ES-I3 (cell line): ENCODE measurements around the gene MARCKSL1.

Experiments used
- H3K36me3 ChIP-seq: 2 replicates; pipeline ENCODE4 v1.6.1; 2013; ENCODE audit warnings: mild to moderate bottlenecking, low read length, control low read depth, moderate library complexity; ENCODE audit not compliant: insufficient read depth
- H3K4me1 ChIP-seq: 2 replicates; pipeline ENCODE4 v1.6.1; 2013; ENCODE audit warnings: mild to moderate bottlenecking, control low read depth, low read length; ENCODE audit not compliant: insufficient read depth
- H3K9ac ChIP-seq: 2 replicates; pipeline ENCODE4 v1.6.1; 2013; ENCODE audit warnings: low read depth, mild to moderate bottlenecking, low read length, moderate library complexity
- H3K9me3 ChIP-seq: 2 replicates; pipeline ENCODE4 v1.6.1; 2013; ENCODE audit warnings: mild to moderate bottlenecking, low read length, moderate library complexity; ENCODE audit not compliant: control insufficient read depth, insufficient read depth

Gene MARCKSL1

GRCh38 chr1:32332290-32333079, 3.5 kb downstream of the MARCKSL1 start:
- Histone ChIP-seq H3K36me3 (peaks cover 27% of the 10 kb centered on the region), H3K4me1 (peaks cover 11% of the 10 kb centered on the region; the same call in 1 of the 2 replicates), H3K9me3 (no peaks in the 10 kb centered on the region), H3K9ac (no peak overlapping the region)

GRCh38 chr1:32331549-32331948, 4.5 kb downstream of the MARCKSL1 start:
- H3K36me3 ChIP-seq: peaks cover 35% of the 10 kb centered on the region
- no peaks in the 10 kb centered on the region for H3K9me3 ChIP-seq
- H3K9ac ChIP-seq: no peak overlapping the region
- 0 out of 2 replicates have a peak, but pooled peaks cover 3% of the 10 kb centered on the region for H3K4me1 ChIP-seq

- Histone ChIP-seq H3K36me3 (peaks cover 35% of the 10 kb centered on the region), H3K9me3 (no peaks in the 10 kb centered on the region), H3K4me1 (0 out of 2 replicates have a peak, but pooled peaks cover 3% of the 10 kb centered on the region), H3K9ac (no peak overlapping the region)
These were observed 5.4 kb downstream of the MARCKSL1 start for GRCh38 chr1:32330558-32331151.

DNA sequence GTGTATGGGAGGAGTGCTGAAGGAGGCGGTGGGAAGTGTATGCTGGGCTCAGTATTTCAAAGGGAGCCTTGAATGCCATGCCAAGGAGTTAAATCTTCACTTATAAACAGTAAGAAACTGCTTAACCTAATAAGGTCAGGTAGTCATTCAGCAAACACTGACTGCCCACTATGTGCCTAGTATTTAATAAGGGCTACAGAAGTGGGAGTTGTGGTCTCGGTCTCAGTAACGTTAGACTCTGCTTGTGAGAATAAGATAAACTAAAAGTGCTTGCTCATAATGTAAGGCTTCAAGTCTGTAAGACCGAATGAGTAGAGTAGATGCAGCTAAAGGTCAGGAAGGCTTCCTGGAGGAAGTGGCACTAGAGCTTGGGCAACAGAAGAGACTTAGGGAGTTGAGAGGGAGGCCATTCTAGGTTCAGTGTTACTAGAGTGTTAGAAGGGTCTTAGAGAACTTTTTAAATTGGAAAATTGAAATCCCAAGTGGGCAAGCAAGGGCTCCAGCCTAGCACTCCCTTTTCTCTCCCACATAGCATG, 6.0 kb downstream of the MARCKSL1 start:
- no peak overlapping the region for H3K9ac ChIP-seq
- peaks cover 35% of the 10 kb centered on the region for H3K36me3 ChIP-seq
- H3K4me1 ChIP-seq: 0 out of 2 replicates have a peak, but pooled peaks cover 3% of the 10 kb centered on the region
- no peaks in the 10 kb centered on the region for H3K9me3 ChIP-seq

DNA sequence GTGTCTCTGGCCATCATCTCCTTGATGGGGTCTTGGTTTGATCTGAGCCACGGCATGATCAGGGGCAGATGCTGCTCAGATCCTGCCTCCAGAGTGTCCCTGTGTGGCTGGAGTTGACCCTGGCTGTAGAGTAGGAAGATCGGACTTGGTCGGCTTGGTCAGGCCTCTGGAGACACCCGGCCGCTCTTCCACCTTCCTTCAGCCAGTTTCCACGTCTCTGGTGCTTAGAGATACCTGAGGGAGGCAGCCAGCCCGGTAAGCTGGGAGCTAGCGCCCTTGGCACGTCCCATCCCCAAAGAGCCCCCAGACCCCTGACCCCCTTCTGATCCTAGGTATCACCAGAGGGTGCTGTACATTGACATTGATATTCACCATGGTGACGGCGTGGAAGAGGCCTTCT, 8.8 kb downstream of the MARCKSL1 start:
- no peak overlapping the region for H3K9ac ChIP-seq
- peaks cover 35% of the 10 kb centered on the region for H3K36me3 ChIP-seq
- no peaks in the 10 kb centered on the region for H3K9me3 ChIP-seq
- no peaks in the 10 kb centered on the region for H3K4me1 ChIP-seq

DNA sequence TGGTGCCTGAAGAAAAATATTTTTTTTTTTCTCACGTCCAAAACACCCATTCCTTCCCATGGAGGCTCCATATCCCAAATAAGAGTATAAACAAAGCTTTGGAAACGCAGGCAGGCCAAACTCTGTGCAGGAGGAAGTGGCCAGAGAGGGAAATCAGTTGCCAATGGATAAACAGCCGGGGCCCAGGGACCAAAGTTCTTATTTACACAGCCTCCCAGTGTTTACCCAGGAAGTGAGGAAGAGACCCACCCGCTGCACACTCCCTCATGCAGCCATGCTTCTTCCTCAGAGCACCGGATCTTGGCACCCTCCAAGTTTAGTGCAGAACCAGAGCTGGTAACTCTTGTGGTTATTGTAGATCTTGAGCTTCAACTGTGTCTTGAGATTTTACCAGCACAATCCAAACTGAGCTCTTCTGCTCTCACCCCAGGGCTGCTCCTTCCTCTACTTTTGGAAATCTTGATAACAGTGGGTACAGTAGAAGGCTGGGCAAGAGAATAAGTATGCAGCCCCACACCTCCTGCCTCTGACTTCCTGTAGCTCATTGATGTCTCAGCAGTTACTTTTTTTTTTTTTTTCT, 14.2 kb downstream of the MARCKSL1 start:
- Histone ChIP-seq H3K36me3 (peaks cover 4% of the 10 kb centered on the region), H3K4me1 (no peaks in the 10 kb centered on the region), H3K9ac (no peak overlapping the region), H3K9me3 (no peaks in the 10 kb centered on the region)

- H3K36me3 ChIP-seq: peaks cover 3% of the 10 kb centered on the region
- no peaks in the 10 kb centered on the region for H3K4me1 ChIP-seq
- no peaks in the 10 kb centered on the region for H3K9me3 ChIP-seq
- H3K9ac ChIP-seq: no peak overlapping the region
These were observed 17.7 kb downstream of the MARCKSL1 start for GRCh38 chr1:32318127-32318869.

GRCh38 chr1:32316903-32317277, 19.1 kb downstream of the MARCKSL1 start:
- H3K36me3 ChIP-seq: peaks cover under 1% of the 10 kb centered on the region
- no peaks in the 10 kb centered on the region for H3K4me1 ChIP-seq
- no peak overlapping the region for H3K9ac ChIP-seq
- no peaks in the 10 kb centered on the region for H3K9me3 ChIP-seq

- no peaks in the 10 kb centered on the region for H3K9me3 ChIP-seq
- no peak overlapping the region for H3K9ac ChIP-seq
- no peaks in the 10 kb centered on the region; the same call in 1 of the 2 replicates for H3K36me3 ChIP-seq
- H3K4me1 ChIP-seq: no peaks in the 10 kb centered on the region
These were observed 24.2 kb downstream of the MARCKSL1 start for GRCh38 chr1:32311709-32312393.

- Histone ChIP-seq H3K9ac (no peak overlapping the region), H3K9me3 (no peaks in the 10 kb centered on the region), H3K4me1 (no peaks in the 10 kb centered on the region), H3K36me3 (peaks cover under 1% of the 10 kb centered on the region; the same call in 1 of the 2 replicates)
These were observed 26.1 kb downstream of the MARCKSL1 start for GRCh38 chr1:32309960-32310359.

GRCh38 chr1:32307324-32307723, 28.7 kb downstream of the MARCKSL1 start:
- Histone ChIP-seq H3K36me3 (peaks cover 15% of the 10 kb centered on the region), H3K4me1 (no peaks in the 10 kb centered on the region), H3K9ac (no peak overlapping the region), H3K9me3 (no peaks in the 10 kb centered on the region)

DNA sequence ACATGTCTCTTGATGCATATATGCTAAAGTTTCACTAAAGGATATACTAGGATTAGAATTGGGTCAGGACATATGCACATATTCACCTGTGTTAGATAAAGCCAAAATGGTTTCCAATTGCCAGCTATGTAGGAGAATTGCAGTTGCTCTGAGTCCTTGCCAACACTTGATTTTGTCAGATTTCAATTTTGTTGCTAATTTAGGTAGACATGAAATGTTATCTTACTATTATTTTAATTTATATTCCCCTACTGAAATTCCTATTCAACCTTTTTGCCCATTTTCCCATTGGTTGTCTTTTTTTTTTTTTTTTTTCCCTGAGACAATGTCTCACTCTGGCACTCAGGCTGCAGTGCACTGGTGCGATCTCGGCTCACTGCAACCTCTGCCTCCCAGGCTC, 30.7 kb downstream of the MARCKSL1 start:
- Histone ChIP-seq H3K36me3 (peaks cover 15% of the 10 kb centered on the region), H3K9ac (no peak overlapping the region), H3K4me1 (no peaks in the 10 kb centered on the region), H3K9me3 (no peaks in the 10 kb centered on the region)

- no peaks in the 10 kb centered on the region for H3K4me1 ChIP-seq
- H3K9me3 ChIP-seq: no peaks in the 10 kb centered on the region
- no peak overlapping the region for H3K9ac ChIP-seq
- peaks cover 15% of the 10 kb centered on the region for H3K36me3 ChIP-seq
These were observed 31.9 kb downstream of the MARCKSL1 start for GRCh38 chr1:32303997-32304622.
